ENCODE data around the gene GRK5.
"Not testable (repeated sequence)": the region's sequence is repeated elsewhere in the genome, so short reads cannot be mapped to it uniquely, and the experiment has no call there.

Gene GRK5

GRCh38 chr10:119239630-119240029 is 32.3 kb downstream of the GRK5 start:
- peaks cover 27% of the 10 kb centered on the region for H3K4me1 ChIP-seq (ENCODE audit: control insufficient read depth, insufficient read depth, low read length)
- not testable (repeated sequence) for H3K36me3 ChIP-seq (ENCODE audit: control insufficient read depth, insufficient read depth, low read length); H3K27ac ChIP-seq (ENCODE audit: low read depth, low read length); H3K9me3 ChIP-seq (ENCODE audit: control insufficient read depth, insufficient read depth, low read length); H3K4me3 ChIP-seq (ENCODE audit: low read depth, low read length); H3K9ac ChIP-seq (ENCODE audit: low read depth, low read length); H3K27me3 ChIP-seq (ENCODE audit: control insufficient read depth, insufficient read depth, low read length)

GRCh38 chr10:119241066-119241465 is 33.7 kb downstream of the GRK5 start:
- Histone ChIP-seq H3K27ac (ENCODE audit: low read depth, low read length) (no peak overlapping the region), H3K36me3 (ENCODE audit: control insufficient read depth, insufficient read depth, low read length) (no peaks in the 10 kb centered on the region), H3K9me3 (ENCODE audit: control insufficient read depth, insufficient read depth, low read length) (no peaks in the 10 kb centered on the region), H3K4me1 (ENCODE audit: control insufficient read depth, insufficient read depth, low read length) (peaks cover 27% of the 10 kb centered on the region), H3K9ac (ENCODE audit: low read depth, low read length) (no peak overlapping the region), H3K27me3 (ENCODE audit: control insufficient read depth, insufficient read depth, low read length) (no peaks in the 10 kb centered on the region), H3K4me3 (ENCODE audit: low read depth, low read length) (no peak overlapping the region)

- H3K27me3 ChIP-seq (ENCODE audit: control insufficient read depth, insufficient read depth, low read length) = no peaks in the 10 kb centered on the region
- H3K9ac ChIP-seq (ENCODE audit: low read depth, low read length) = no peak overlapping the region
- no peak overlapping the region for H3K27ac ChIP-seq (ENCODE audit: low read depth, low read length)
- no peak overlapping the region for H3K4me3 ChIP-seq (ENCODE audit: low read depth, low read length)
- H3K9me3 ChIP-seq (ENCODE audit: control insufficient read depth, insufficient read depth, low read length) = no peaks in the 10 kb centered on the region
- peaks cover 27% of the 10 kb centered on the region for H3K4me1 ChIP-seq (ENCODE audit: control insufficient read depth, insufficient read depth, low read length)
- H3K36me3 ChIP-seq (ENCODE audit: control insufficient read depth, insufficient read depth, low read length) = no peaks in the 10 kb centered on the region
Measured at GRCh38 chr10:119242186-119242585, 34.8 kb downstream of the GRK5 start.

DNA sequence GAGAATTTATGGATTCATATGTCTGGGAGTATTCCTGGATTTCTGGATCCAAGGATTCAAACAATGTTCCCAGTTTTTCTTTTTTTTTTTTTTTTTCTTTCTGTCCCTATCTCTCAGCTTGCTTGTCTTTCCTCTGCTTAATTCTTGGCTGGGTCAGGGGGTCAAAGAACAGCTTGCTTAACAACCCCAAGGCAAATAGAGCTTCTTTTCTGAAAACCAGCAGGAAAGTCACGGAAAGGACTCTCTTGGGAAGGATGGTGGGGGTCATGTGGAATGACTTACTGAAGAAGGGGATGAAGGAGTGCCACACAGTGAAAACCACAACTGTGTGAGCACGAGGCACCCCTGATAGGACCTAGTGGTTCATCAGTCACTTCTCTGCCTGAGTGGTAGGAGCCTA is 36.1 kb downstream of the GRK5 start:
- Histone ChIP-seq H3K4me1 (ENCODE audit: control insufficient read depth, insufficient read depth, low read length) (peaks cover 14% of the 10 kb centered on the region), H3K36me3 (ENCODE audit: control insufficient read depth, insufficient read depth, low read length) (no peaks in the 10 kb centered on the region), H3K4me3 (ENCODE audit: low read depth, low read length) (no peak overlapping the region), H3K9me3 (ENCODE audit: control insufficient read depth, insufficient read depth, low read length) (no peaks in the 10 kb centered on the region), H3K27me3 (ENCODE audit: control insufficient read depth, insufficient read depth, low read length) (no peaks in the 10 kb centered on the region), H3K27ac (ENCODE audit: low read depth, low read length) (no peak overlapping the region), H3K9ac (ENCODE audit: low read depth, low read length) (no peak overlapping the region)

DNA sequence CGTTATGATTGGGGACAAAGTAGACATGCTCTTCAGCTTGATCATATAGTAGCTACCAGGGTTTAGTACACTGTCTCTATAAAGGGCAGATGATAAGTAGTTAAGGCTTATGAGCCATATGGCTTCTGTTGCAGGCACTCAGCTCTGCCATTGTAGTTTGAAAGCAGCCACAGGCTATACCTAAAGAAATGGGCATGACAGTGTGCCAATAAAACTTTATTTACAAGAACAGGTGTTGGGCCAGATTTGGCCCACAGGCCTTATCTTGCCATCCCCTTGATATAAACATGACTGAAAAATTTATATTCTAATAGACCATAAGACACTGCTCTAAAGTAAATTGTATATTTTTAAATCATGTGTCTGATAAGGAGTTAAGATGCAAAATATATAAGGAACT is 36.6 kb downstream of the GRK5 start:
- Histone ChIP-seq H3K9ac (ENCODE audit: low read depth, low read length) (no peak overlapping the region), H3K36me3 (ENCODE audit: control insufficient read depth, insufficient read depth, low read length) (no peaks in the 10 kb centered on the region), H3K4me1 (ENCODE audit: control insufficient read depth, insufficient read depth, low read length) (peaks cover 14% of the 10 kb centered on the region), H3K9me3 (ENCODE audit: control insufficient read depth, insufficient read depth, low read length) (no peaks in the 10 kb centered on the region), H3K27ac (ENCODE audit: low read depth, low read length) (no peak overlapping the region), H3K4me3 (ENCODE audit: low read depth, low read length) (no peak overlapping the region), H3K27me3 (ENCODE audit: control insufficient read depth, insufficient read depth, low read length) (no peaks in the 10 kb centered on the region)

DNA sequence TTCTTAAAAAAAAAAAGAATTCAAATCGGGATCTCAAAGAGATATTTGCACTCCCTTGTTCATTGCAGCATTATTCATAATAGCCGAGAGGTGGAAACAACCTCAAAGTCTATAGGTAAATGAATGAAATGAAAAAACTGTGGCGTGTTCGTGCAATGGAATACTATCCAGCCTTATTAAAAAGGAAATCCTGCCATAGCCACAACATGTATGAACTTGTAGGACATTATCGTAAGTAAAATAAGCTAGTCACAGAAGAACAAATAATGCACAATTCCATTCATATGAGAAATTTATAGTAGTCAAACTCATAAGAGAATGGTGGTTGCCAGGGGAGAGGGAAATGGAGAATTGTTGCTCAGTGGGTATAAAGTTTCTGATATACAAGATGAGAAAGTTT is 37.9 kb downstream of the GRK5 start:
- Histone ChIP-seq H3K9me3 (ENCODE audit: control insufficient read depth, insufficient read depth, low read length) (no peaks in the 10 kb centered on the region), H3K27ac (ENCODE audit: low read depth, low read length) (no peak overlapping the region), H3K4me1 (ENCODE audit: control insufficient read depth, insufficient read depth, low read length) (peaks cover 14% of the 10 kb centered on the region), H3K9ac (ENCODE audit: low read depth, low read length) (no peak overlapping the region), H3K36me3 (ENCODE audit: control insufficient read depth, insufficient read depth, low read length) (no peaks in the 10 kb centered on the region), H3K27me3 (ENCODE audit: control insufficient read depth, insufficient read depth, low read length) (no peaks in the 10 kb centered on the region), H3K4me3 (ENCODE audit: low read depth, low read length) (no peak overlapping the region)

GRCh38 chr10:119246862-119247549 is 39.6 kb downstream of the GRK5 start:
- Histone ChIP-seq H3K36me3 (ENCODE audit: control insufficient read depth, insufficient read depth, low read length) (no peaks in the 10 kb centered on the region), H3K27ac (ENCODE audit: low read depth, low read length) (no peak overlapping the region), H3K9me3 (ENCODE audit: control insufficient read depth, insufficient read depth, low read length) (no peaks in the 10 kb centered on the region), H3K4me3 (ENCODE audit: low read depth, low read length) (no peak overlapping the region), H3K9ac (ENCODE audit: low read depth, low read length) (no peak overlapping the region), H3K4me1 (ENCODE audit: control insufficient read depth, insufficient read depth, low read length) (peaks cover 14% of the 10 kb centered on the region), H3K27me3 (ENCODE audit: control insufficient read depth, insufficient read depth, low read length) (peaks cover 4% of the 10 kb centered on the region)

DNA sequence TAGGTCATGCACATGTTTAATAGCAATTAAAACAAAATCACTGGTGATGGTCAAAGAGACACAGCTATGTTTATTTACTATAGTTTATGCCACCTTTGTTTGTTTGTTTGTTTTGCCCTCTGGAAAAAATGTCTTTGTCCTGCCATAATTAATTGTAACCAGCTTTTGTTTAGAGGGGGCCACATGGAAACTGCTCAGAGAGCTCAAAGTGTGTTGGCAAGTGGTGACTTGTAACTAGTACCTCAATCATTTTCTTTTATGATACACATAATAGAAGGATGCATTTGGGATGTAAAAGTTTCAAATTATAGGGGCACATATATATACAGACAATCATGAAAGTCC is 40.2 kb downstream of the GRK5 start:
- Histone ChIP-seq H3K4me3 (ENCODE audit: low read depth, low read length) (no peak overlapping the region), H3K9ac (ENCODE audit: low read depth, low read length) (no peak overlapping the region), H3K36me3 (ENCODE audit: control insufficient read depth, insufficient read depth, low read length) (no peaks in the 10 kb centered on the region), H3K4me1 (ENCODE audit: control insufficient read depth, insufficient read depth, low read length) (peaks cover 9% of the 10 kb centered on the region), H3K9me3 (ENCODE audit: control insufficient read depth, insufficient read depth, low read length) (no peaks in the 10 kb centered on the region), H3K27ac (ENCODE audit: low read depth, low read length) (no peak overlapping the region), H3K27me3 (ENCODE audit: control insufficient read depth, insufficient read depth, low read length) (peaks cover 10% of the 10 kb centered on the region)

- Histone ChIP-seq H3K4me3 (ENCODE audit: low read depth, low read length) (no peak overlapping the region), H3K4me1 (ENCODE audit: control insufficient read depth, insufficient read depth, low read length) (peaks cover 10% of the 10 kb centered on the region), H3K36me3 (ENCODE audit: control insufficient read depth, insufficient read depth, low read length) (no peaks in the 10 kb centered on the region), H3K27ac (ENCODE audit: low read depth, low read length) (no peak overlapping the region), H3K9ac (ENCODE audit: low read depth, low read length) (no peak overlapping the region), H3K9me3 (ENCODE audit: control insufficient read depth, insufficient read depth, low read length) (no peaks in the 10 kb centered on the region), H3K27me3 (ENCODE audit: control insufficient read depth, insufficient read depth, low read length) (peaks cover 16% of the 10 kb centered on the region)
Measured at GRCh38 chr10:119248184-119248583, 40.8 kb downstream of the GRK5 start.

DNA sequence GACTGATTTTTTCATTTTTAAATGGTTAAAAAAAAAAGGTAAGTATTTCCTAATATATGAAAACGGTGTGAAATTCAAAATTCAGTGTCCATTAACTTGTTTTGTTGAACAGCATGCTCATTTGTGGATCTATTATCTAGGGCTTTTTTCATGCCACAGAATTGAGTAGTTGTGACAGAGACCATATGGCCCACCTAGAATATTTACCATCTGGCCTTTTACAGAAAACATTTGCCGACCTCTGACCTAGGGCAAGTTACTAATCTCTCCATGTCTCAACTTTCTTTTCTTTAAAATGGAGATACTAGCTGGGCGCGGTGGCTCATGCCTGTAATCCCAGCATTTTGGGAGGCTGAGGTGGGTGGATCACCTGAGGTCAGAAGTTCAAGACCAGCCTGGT is 41.3 kb downstream of the GRK5 start:
- H3K36me3 ChIP-seq (ENCODE audit: control insufficient read depth, insufficient read depth, low read length) = no peaks in the 10 kb centered on the region
- H3K4me1 ChIP-seq (ENCODE audit: control insufficient read depth, insufficient read depth, low read length) = peaks cover 15% of the 10 kb centered on the region
- no peak overlapping the region for H3K4me3 ChIP-seq (ENCODE audit: low read depth, low read length)
- no peak overlapping the region for H3K9ac ChIP-seq (ENCODE audit: low read depth, low read length)
- no peaks in the 10 kb centered on the region for H3K9me3 ChIP-seq (ENCODE audit: control insufficient read depth, insufficient read depth, low read length)
- H3K27ac ChIP-seq (ENCODE audit: low read depth, low read length) = no peak overlapping the region
- H3K27me3 ChIP-seq (ENCODE audit: control insufficient read depth, insufficient read depth, low read length) = peaks cover 16% of the 10 kb centered on the region

GRCh38 chr10:119250641-119251314 is 43.4 kb downstream of the GRK5 start:
- H3K9me3 ChIP-seq (ENCODE audit: control insufficient read depth, insufficient read depth, low read length) = no peaks in the 10 kb centered on the region
- H3K36me3 ChIP-seq (ENCODE audit: control insufficient read depth, insufficient read depth, low read length) = no peaks in the 10 kb centered on the region
- H3K4me3 ChIP-seq (ENCODE audit: low read depth, low read length) = no peak overlapping the region
- peaks cover 16% of the 10 kb centered on the region for H3K27me3 ChIP-seq (ENCODE audit: control insufficient read depth, insufficient read depth, low read length)
- H3K27ac ChIP-seq (ENCODE audit: low read depth, low read length) = no peak overlapping the region
- H3K9ac ChIP-seq (ENCODE audit: low read depth, low read length) = no peak overlapping the region
- H3K4me1 ChIP-seq (ENCODE audit: control insufficient read depth, insufficient read depth, low read length) = peaks cover 22% of the 10 kb centered on the region
